Urinary bladder (tissue), 4 donors: Measurements from ENCODE around the gene HSPBP1. TPM values are rescaled to one million over a fixed set of nuclear protein-coding genes. Genes with fewer than 3 reads are reported as not detected.
"Not testable (repeated sequence)": the region's sequence is repeated elsewhere in the genome, so short reads cannot be mapped to it uniquely, and the experiment has no call there.

ENCODE experiments used
- DNase-seq: peaks from one replicate; pipeline ENCODE4 v3.0.0-alpha.2; 2015; ENCODE audit errors: extremely low spot score
- H3K27ac ChIP-seq: one replicate; pipeline ENCODE4 v1.5.1; 2013; ENCODE audit warnings: low read depth, mild to moderate bottlenecking, moderate library complexity
- H3K36me3 ChIP-seq: one replicate; pipeline ENCODE4 v1.6.1; 2013; ENCODE audit warnings: mild to moderate bottlenecking, moderate library complexity; ENCODE audit not compliant: insufficient read depth
- H3K4me1 ChIP-seq: one replicate; pipeline ENCODE4 v1.6.1; 2013; ENCODE audit warnings: mild to moderate bottlenecking, moderate library complexity; ENCODE audit not compliant: insufficient read depth
- H3K4me3 ChIP-seq: one replicate; pipeline ENCODE4 v1.5.1; 2013; ENCODE audit warnings: low read depth, low read length
- WGBS: extraction: QIAGEN DNeasy Blood & Tissue Kit; methylation state at CpG from one replicate; pipeline ENCODE4 v1.1.7; 2013; 5-methylcytosine and 5-hydroxymethylcytosine counted together
- polyA plus RNA-seq: library from polyadenylated mRNA; stranded (reverse); fragments of 200-250 nt; gene quantifications from one replicate; pipeline ENCODE4 v1.2.3, GENCODE V29; 2013
- total RNA-seq: library from RNA; depleted of rRNA; stranded (reverse); fragments of >200 nt; gene quantifications from one replicate; pipeline ENCODE4 v1.2.3, GENCODE V29; 2014
- donor health status: healthy with polysubstance abuse.
- donor health status: healthy.

The HSPBP1 gene
- 6.5 TPM for total RNA-seq
- 56.3 TPM for polyA plus RNA-seq

- WGBS = 3% methylated on average over 52 of the region's 52 CpGs
- H3K4me1 ChIP-seq = no peaks in the 10 kb centered on the region
These were observed at the start of gene HSPBP1 for GRCh38 chr19:55279770-55280643. Gene HSPBP1 (minus strand): TSS chr19:55280110. CDS start chr19:55279608, 502 bp downstream.

DNA sequence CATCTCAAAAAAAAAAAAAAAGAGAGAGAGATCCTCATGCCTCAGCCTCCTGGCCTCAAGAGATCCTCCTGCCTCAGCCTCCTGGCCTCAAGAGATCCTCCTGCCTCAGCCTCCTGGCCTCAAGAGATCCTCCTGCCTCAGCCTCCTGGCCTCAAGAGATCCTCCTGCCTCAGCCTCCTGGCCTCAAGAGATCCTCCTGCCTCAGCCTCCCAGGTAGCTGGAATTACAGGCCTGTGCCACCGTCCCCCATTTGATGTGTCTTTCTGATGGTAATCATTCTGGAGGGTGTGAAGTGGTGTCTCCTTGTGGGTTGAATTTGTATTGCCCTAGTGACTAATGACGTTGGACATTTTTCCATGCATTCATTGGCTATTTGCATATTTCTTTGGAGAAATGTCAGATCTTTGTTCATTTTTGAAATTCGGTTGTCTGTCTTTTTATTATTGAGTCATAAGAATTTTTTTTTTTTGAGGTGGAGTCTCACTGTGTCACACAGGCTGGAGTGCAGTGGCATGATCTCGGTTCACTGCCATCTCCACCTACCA, 48.9 kb upstream of the HSPBP1 start:
- not testable (repeated sequence) for H3K4me3 ChIP-seq, H3K27ac ChIP-seq, H3K4me1 ChIP-seq, DNase-seq, H3K36me3 ChIP-seq
- 82% methylated on average over 4 of the region's 4 CpGs for WGBS

More at GRCh38 chr19:55279770-55280643, at the start of gene HSPBP1:
- DNase-seq = peak; percentile 90
- Histone ChIP-seq H3K4me3 (peak within 1 kb of the TSS; percentile 77), H3K27ac (peak within 1 kb of the TSS; percentile 73), H3K36me3 (no peaks in the 10 kb centered on the region)

- Histone ChIP-seq H3K4me3 (no peak within 1 kb of the TSS), H3K27ac (no peak within 1 kb of the TSS)
- WGBS = 77% methylated on average over 14 of the region's 14 CpGs
These were observed 45.3 kb upstream of the HSPBP1 start, which contains the start of gene TMEM150B for GRCh38 chr19:55325172-55325571. Gene TMEM150B (minus strand): TSS chr19:55325341. CDS start chr19:55321036, 4,305 bp downstream.

DNA sequence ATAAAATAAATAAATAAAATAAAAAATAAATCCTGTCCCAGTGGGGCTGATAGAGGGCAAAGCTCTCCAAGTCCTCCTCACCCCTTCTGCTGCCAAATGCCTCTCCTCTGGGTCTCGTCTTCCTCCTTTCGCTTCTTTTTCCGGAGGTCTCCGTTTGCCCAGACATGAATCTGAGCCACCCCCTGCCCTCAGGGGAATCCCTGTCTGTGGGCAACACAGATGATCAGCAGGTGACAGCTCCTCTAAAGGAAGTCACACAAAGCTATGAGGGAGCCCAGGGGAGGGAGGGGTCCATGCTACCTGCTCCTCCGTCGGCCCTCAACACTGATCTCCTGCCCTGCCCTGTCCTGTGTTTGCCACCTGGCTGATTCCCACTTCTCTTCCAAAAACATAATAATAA, 44.8 kb upstream of the HSPBP1 start:
- Histone ChIP-seq H3K4me3 (no peak overlapping the region), H3K4me1 (no peaks in the 10 kb centered on the region), H3K27ac (no peak overlapping the region), H3K36me3 (no peaks in the 10 kb centered on the region)
- WGBS = 77% methylated on average over 6 of the region's 6 CpGs
- no peak for DNase-seq

More at GRCh38 chr19:55325172-55325571, 45.3 kb upstream of the HSPBP1 start, which contains the start of gene TMEM150B:
- no peaks in the 10 kb centered on the region for H3K36me3 ChIP-seq
- no peaks in the 10 kb centered on the region for H3K4me1 ChIP-seq
- DNase-seq = no peak

DNA sequence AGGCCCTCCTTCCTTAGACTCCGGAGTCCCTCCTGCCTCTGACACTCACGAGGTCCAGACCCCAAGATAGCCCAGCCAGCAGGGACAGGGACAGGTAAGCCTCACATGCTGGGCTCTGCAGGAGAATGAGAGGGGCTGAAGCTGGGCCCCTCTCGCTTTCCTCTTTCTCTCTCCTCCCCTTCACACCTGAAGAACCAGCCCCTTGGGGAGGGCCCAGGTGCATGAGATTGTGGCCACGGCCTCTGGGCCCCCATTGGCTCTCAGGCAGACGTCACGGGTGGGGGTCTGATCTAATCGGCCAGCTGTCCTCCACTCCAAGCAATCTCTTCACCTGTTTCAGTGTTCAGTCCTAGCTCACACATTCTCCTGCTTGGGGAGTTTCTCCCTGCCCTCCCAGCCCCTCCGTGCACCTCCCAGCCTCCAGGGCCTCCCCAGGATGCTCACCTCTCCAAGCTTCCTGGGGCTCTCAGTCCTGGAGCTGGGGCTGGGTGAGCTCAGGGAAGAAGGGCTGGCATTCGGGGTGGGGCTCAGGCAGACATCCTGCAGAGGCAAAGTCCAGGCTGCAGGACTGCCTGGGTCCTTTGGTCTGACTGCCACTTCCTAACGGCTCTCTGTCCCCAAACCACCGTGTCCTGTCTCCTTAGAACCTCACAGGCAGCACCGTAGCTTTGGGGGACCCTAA, 42.4 kb upstream of the HSPBP1 start:
- Histone ChIP-seq H3K4me1 (no peaks in the 10 kb centered on the region), H3K36me3 (no peaks in the 10 kb centered on the region), H3K27ac (no peak overlapping the region), H3K4me3 (no peak overlapping the region)
- WGBS = 56% methylated on average over 12 of the region's 12 CpGs
- no peak for DNase-seq

- DNase-seq = no peak
- no peak overlapping the region for H3K4me3 ChIP-seq
- H3K27ac ChIP-seq = no peak overlapping the region
- WGBS = 79% methylated on average over 9 of the region's 9 CpGs
- H3K4me1 ChIP-seq = no peaks in the 10 kb centered on the region
- no peaks in the 10 kb centered on the region for H3K36me3 ChIP-seq
These were observed 41.7 kb upstream of the HSPBP1 start for GRCh38 chr19:55321466-55322137.

DNA sequence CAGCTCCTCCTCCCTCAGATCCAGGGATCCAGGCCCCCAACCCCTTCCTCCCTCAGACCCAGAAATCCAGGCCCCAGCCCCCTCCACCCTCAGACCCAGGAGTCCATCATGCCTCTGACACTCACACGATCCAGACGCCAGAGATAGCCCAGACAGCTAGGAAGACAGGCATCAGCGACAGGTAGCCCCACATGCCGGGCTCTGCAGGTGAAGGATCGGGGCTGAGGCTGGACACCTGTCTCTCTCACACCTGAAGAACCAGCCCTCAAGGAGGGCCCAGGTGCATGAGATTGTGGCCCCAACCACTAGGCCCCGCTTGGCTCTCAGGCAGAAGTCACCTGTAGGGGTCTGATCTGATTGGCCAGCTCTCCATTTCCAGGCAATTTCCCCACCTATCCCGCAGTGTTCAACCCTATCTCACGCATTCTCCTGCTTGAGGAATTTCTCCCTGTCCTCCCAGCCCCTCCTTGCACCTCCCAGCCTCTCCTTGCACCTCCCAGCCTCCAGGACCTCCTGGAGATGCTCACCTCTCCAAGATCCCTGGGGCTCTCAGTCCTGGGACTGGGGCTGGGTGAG, 41.0 kb upstream of the HSPBP1 start:
- Histone ChIP-seq H3K4me3 (no peak overlapping the region), H3K27ac (no peak overlapping the region), H3K36me3 (no peaks in the 10 kb centered on the region), H3K4me1 (no peaks in the 10 kb centered on the region)
- WGBS = 82% methylated on average over 8 of the region's 8 CpGs
- no peak for DNase-seq

- Histone ChIP-seq H3K27ac (no peak overlapping the region), H3K36me3 (no peaks in the 10 kb centered on the region), H3K4me3 (no peak overlapping the region), H3K4me1 (no peaks in the 10 kb centered on the region)
- DNase-seq = no peak
- WGBS = 15% methylated on average over 21 of the region's 21 CpGs
These were observed 39.9 kb upstream of the HSPBP1 start for GRCh38 chr19:55319785-55320184.

DNA sequence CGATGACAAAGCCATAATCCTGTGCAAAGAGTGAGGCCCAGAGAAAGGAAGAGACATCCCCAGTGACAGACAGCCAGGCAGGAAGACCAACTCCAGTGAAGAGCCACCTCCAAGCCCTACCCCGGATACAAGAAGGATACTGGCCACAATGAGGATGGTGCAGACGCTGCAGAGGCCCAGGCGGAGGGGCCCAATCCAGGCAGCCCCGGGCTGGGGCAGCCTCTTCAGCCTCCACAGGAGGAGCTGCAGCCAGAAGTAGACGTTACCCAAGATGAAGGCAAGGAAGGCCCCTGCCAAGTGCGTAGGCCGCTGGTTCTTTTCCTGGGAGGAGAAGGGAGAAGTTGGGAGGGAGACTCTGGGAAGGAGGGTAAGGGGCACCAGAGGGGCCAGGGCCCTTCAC, 36.7 kb upstream of the HSPBP1 start:
- Histone ChIP-seq H3K27ac (no peak overlapping the region), H3K4me3 (no peak overlapping the region), H3K36me3 (no peaks in the 10 kb centered on the region), H3K4me1 (no peaks in the 10 kb centered on the region)
- no peak for DNase-seq
- 82% methylated on average over 8 of the region's 8 CpGs for WGBS

DNA sequence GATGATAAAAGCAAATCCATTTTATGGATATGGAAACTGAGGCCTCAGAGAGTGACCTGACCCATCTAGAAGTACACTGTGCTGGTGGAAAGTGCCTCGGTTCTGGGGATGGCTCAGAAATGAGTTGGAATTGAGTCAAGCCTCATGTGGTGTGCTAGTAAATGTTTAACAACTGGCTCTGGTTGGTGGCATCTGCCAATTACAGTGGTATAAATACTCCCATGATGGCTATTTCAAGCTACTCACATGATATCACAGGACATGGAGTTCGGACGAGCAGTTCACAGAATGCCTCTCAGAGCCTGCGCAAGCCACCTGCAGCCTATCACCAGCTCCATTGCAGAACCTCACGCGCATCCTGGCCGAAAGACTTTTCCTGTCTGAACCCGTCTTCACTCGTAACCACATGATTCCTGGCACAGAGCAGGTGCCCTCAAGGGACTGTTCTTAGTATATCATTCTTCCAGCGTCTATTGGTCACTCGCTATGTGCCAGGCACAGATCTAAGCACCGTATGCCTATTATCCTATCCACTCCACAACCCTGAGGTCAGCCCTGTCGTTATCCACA, 36.1 kb upstream of the HSPBP1 start:
- WGBS = 84% methylated on average over 13 of the region's 13 CpGs
- DNase-seq = no peak
- H3K4me3 ChIP-seq = no peak overlapping the region

GRCh38 chr19:55314396-55314795, 34.5 kb upstream of the HSPBP1 start:
- Histone ChIP-seq H3K27ac (no peak overlapping the region), H3K4me1 (no peaks in the 10 kb centered on the region), H3K36me3 (no peaks in the 10 kb centered on the region), H3K4me3 (no peak overlapping the region)
- 80% methylated on average over 8 of the region's 8 CpGs for WGBS
- DNase-seq = no peak

More for the DNA sequence above, 36.1 kb upstream of the HSPBP1 start:
- H3K27ac ChIP-seq = no peak overlapping the region
- H3K4me1 ChIP-seq = no peaks in the 10 kb centered on the region
- H3K36me3 ChIP-seq = no peaks in the 10 kb centered on the region

- no peaks in the 10 kb centered on the region for H3K36me3 ChIP-seq
- WGBS = 70% methylated on average over 47 of the region's 47 CpGs
- H3K4me3 ChIP-seq = no peak overlapping the region
- no peak overlapping the region for H3K27ac ChIP-seq
- no peak for DNase-seq
- H3K4me1 ChIP-seq = no peaks in the 10 kb centered on the region
These were observed 33.0 kb upstream of the HSPBP1 start for GRCh38 chr19:55312621-55313512.
